ENCODE measurements around the gene SH3PXD2A. TPM values are rescaled to one million over a fixed set of nuclear protein-coding genes. Genes with fewer than 3 reads are reported as not detected.

SH3PXD2A gene
- total RNA-seq, 1 experiment from 2014 or later, result 0.82 TPM

DNA sequence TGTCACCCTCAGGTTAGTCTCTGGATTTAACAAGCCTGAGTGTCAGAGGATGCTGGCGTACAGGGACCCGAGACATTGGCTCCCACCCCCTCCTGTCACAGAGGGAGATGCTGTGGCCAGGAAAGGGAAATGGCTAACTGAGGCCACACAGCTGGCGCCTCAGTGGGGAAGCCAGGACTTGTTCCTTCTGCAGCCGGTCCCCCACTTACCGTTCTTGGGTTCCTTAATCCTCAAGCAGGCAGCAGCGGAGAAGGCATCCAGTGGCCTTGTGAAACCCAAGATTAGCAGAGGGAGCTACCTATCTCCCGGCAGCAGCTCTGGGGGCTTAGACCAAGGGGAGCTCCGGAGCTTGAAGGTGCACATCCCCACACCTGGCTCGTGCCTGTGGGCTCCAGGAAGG is 296.5 kb downstream of the SH3PXD2A start:
- DNase-seq (ENCODE audit: extremely low read depth, low read depth), result no peak

DNA sequence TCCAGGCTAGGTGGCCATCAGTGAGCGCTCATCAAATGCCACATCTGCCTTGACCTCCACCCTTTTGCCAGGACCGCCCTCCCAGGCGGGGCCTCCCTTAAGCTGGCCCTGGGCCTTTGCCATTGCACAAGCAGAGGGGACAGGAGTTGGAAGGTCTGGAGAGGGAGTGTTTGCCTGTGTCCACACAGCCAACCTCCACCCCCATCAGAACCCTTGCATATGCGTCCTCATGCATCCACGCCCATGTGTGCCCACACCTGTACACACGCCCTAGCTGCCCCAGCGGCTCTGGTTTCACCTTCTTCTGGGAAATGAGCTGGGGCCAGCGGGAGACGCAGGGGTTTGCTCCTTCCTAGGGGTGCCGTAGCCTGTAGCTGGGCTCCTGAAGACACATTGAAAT is 297.9 kb downstream of the SH3PXD2A start:
- no peak for DNase-seq (ENCODE audit: extremely low read depth, low read depth)

- no peak for DNase-seq (ENCODE audit: extremely low read depth, low read depth)
These were observed 298.9 kb downstream of the SH3PXD2A start for GRCh38 chr10:103556383-103557007.

DNA sequence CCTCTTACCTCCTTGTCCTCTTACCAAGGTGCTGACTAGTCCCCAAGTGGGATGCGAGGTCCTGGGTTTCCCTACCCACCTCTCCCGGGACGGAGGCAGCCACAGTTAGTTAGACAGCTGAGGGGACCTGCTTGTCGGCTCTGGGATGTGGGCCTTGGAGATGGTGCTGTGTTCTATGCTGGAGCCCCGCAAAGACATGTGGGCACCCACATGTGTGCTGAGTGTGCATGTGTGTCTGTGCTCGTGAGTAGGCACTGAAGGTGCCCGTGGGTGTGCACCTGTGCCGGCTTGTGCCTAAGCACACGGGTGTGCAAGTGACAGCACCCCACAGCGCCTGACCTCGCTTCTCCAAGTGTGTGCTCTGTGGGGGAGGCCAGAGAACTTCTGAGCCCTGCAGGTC is 299.7 kb downstream of the SH3PXD2A start:
- no peak for DNase-seq (ENCODE audit: extremely low read depth, low read depth)

GRCh38 chr10:103555325-103555649 is 300.1 kb downstream of the SH3PXD2A start:
- no peak for DNase-seq (ENCODE audit: extremely low read depth, low read depth)

DNA sequence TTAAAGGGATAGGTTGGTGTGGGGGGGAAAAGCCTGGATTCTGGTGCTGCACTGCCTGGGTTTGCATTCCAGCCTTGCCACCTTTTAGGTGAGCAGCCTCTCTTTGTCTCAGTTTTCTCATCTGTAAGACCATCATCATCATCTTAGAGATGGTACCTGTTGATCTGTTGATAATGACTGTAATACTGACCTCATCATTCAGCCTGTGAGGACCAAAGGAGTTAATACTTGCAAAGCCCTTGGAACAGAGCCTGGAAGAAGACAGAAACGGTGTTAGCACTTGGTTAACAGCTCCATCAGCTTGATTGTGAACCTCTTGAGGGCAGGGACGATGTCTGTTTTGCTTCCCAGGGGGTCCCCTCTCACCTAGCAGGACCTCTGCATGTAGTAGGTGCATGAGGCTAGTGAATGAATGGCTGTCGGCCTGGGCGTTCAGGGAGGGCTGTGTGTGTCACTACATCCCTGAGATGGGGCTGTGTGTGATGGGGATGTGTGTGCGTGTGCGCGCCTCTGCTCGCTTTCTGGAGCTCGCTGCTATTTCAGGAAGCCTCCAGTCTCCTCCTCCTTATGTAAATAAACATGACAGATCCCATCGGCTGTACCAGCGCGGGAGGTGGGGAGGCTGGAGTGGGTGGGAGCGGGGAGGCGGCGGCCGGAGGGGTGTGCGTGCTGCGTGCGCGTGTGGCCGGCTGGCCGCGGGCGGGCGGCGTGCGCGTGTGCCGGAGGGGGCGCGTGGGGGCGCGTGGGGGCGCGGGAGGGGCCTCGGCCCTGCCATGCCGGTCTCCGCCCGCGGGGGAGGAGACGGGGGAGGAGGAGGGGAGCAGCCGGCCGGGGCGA is 300.7 kb downstream of the SH3PXD2A start:
- peak; percentile 38 for DNase-seq (ENCODE audit: extremely low read depth, low read depth)

DNA sequence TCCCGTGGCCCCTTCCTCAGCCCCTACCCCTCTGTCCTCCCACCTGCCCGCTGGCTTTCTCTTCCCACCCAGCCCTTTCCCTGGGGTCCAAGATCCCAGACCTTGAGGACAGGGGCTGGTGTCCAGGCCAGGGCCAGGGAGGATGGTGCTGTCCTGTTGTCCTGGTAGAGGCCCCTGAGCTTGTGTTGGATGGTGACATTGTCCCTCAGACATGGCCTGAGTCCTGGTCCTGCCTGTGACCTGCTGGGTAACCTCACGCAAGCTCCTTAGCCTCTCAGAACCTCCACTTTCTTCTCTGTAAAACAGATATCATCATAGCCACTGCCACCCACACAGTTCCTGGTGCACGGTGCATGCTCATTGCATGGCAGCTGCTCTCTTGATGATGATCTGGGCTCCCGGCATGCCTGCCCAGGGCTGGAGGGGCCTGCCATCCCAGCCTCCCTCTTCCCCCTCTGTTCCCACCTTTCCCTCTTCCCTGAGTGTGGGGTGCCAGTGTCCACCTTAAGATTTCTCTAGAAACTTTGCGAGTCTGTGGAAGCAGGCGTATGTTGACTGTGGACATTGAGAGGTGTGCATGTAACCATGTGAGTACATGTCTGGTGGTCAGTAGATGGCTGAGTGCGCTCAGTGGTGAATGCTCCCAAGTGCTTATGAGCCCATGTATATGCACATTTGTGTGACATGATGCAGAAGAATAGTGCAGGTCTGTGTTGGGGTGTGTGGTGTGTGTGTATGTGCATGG is 301.5 kb downstream of the SH3PXD2A start:
- DNase-seq (ENCODE audit: extremely low read depth, low read depth), result no peak

DNA sequence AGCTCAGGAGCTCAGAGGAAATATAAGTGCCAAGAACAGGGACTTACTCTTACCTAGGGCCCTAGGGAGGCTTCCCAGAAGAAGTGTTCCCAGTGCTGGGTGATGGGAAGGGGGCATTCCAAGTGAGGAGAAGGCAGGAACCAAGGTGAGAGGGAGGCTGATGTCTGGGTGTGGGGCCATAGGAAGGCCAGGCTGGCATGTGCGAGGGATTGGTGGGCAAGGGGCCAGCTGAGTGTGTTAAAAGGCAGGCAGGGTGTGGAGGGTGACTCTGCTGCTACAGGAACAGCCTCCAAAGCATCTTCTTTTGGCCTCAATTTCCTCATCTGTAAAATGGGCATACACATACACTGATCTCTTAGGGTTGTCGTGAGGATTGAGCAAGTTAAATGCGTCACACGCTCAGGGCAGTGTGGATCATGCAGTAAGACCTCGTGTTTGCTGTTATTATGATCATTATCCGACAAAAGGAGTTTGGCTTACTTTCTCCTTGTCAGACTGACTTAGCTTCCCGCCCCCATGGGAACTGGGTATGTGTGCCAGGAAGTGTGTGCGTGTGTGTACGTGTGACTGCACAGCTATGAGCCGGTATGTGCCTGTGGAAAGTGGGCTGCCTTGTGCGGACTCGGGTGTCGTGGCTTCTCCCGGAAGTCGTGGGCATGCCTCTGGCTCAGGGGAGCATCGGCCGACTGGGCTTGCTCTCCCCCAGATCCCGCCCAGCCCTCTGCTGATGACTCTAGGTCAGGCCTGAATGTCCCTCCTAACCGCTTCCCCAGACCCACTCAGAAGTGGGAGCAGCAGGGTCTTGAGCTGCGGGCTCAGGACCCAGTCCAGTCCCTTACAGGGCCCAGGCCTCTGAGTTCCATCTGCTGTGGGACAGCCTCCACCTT is 302.3 kb downstream of the SH3PXD2A start:
- DNase-seq (ENCODE audit: extremely low read depth, low read depth), result no peak

GRCh38 chr10:103551619-103552602 is 303.5 kb downstream of the SH3PXD2A start:
- no peak for DNase-seq (ENCODE audit: extremely low read depth, low read depth)

DNA sequence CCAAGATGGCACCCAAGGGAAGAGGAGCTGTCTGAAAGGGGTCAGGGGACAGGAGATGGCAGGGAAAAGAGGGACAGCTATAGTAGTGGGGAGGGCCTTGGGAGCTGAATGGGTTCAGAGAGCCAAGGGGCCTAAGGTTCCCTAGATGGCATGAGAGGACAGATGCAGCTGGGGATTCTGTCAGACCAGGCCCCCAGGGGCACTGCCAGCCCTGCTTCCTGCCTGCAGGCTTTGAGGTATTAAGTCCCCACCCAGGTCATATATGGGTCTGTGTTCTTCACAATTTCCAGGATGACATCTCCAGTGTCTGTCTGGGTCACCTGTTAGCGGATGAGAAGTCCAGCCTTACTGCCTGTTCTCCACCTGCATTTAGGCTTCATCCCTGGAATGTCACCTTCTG is 305.1 kb downstream of the SH3PXD2A start:
- DNase-seq (ENCODE audit: extremely low read depth, low read depth), result no peak

DNA sequence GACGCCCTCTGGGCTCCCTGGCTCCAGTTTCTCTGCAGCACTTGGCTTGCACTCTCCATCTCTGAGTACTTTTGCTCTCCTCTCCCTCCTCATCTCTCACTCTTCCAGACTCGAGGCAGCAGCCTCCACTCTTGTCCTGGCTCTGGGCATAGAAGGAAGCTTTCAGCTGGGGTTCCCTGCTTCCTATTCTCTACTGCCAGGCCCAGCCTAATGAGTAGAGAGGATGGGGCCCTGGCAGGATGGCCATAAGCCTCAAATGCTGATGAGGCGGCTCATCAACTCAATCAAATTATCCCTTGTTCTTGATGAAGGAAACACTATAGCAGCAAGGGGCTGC is 306.1 kb downstream of the SH3PXD2A start:
- DNase-seq (ENCODE audit: extremely low read depth, low read depth), result no peak

GRCh38 chr10:103548581-103549348 is 306.6 kb downstream of the SH3PXD2A start:
- no peak for DNase-seq (ENCODE audit: extremely low read depth, low read depth)

DNA sequence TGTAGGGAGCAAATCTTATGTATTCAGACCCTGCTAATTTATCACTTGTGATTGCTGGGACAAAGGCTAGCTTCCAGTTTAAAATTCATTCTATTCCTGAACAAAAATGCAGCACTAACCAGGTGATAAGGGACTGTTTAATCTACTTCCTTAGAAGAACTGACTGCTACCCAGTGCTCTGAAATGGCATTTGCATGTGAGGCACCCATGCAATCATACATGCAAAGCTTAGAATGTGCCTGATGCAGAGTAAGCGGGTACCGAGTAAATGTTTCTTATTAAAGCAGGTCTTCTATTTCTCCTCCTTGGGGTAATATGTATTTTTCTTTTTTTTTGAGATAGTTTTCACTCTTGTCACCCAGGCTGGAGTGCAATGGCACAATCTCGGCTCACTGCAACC is 307.4 kb downstream of the SH3PXD2A start:
- DNase-seq (ENCODE audit: extremely low read depth, low read depth), result no peak

- no peak for DNase-seq (ENCODE audit: extremely low read depth, low read depth)
These were observed 307.9 kb downstream of the SH3PXD2A start for GRCh38 chr10:103547391-103547946.

GRCh38 chr10:103546401-103546800 is 309.0 kb downstream of the SH3PXD2A start:
- no peak for DNase-seq (ENCODE audit: extremely low read depth, low read depth)

DNA sequence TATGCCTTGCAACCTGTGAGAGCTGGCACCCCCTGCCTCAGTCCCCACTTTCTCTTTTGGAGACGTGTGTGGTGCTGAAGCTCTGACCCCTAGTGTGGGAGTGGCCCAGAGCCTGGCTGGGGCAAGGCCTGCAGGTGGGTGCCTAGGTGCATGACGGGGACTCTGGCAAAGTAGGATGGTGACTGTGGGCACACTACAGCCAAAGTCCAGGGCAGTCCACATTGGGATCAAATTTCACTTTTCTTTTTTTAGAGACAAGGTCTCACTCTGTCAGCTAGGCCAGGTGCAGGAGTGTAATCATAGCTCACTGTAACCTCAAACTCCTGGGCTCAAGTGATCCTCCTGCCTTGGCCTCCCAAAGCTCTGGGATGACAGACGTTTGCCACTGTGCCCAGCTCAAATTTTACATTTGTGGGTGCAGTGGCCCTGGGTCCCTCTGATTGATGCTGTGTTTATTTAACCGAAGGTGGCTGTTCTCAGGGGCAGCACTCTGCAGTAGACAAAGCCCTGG is 309.6 kb downstream of the SH3PXD2A start:
- no peak for DNase-seq (ENCODE audit: extremely low read depth, low read depth)

DNA sequence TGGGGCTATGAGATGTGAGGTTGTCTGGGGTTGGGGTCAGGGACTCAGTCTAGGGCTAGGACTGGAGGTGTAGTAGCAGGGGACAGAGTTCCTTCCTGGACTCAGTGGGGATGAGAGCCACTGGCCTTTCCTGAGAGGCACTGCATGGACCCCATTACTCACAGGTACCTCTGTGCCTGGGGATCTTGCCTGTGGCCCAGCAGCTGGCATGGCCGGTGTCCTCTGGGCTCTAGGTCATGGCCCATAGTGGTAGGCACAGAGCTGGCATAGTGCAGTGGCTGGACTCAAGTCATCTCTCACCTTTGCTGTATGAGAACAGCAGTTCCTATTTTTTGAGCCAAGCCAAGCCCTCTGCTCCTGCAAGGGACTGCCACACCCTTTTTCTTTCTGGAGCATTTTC is 310.0 kb downstream of the SH3PXD2A start:
- DNase-seq (ENCODE audit: extremely low read depth, low read depth), result no peak

GRCh38 chr10:103544657-103545310 is 310.6 kb downstream of the SH3PXD2A start:
- no peak for DNase-seq (ENCODE audit: extremely low read depth, low read depth)

All from NCI-H460 (cell line).